Measurements from ENCODE around the gene IAH1. TPM values are rescaled to one million over a fixed set of nuclear protein-coding genes. Genes with fewer than 3 reads are reported as not detected.

Gene IAH1
- polyA plus RNA-seq, 2 of the 4 experiments (the other 2 are of a cell fraction) = 75.4 to 163 TPM

DNA sequence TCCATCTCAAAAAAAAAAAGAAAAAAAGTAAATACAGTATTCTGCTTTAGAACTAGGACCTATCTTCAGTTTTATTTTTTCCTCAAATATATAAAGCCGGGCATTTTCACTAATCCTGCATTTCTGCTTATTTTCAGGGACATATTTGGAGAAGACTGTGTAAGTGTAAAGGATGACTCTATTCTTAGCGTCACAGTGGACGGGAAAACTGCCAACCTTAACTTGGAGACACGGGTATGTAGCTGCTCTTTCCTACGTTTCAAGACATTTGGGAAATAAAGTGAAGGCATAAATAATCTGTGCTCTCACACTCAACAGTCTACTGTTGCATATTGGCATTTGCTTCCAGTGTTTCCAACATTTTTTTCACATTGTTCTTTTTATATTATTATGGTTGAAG is 3.1 kb upstream of the IAH1 start:
- CTCF ChIA-PET = interaction anchor here (0.9 kb wide), 1 partner anchor 329 kb away, joined by 3 read pairs; no protein-coding TSS in a partner anchor
- WGBS (ENCODE audit: missing lambda C conversion rate) = 90% methylated on average over 5 of the region's 5 CpGs

GRCh38 chr2:9472511-9472910 is 1.8 kb upstream of the IAH1 start:
- Histone ChIP-seq H3K4me3 (no peak overlapping the region), H3K4me1 (peaks cover 27% of the 10 kb centered on the region), H3K27ac (no peak overlapping the region), H3K4me2 (no peak overlapping the region), H3K9me3 (no peaks in the 10 kb centered on the region)
- ChIA-PET POLR2A (no interaction called here), CTCF (no interaction called here)
- WGBS (ENCODE audit: missing lambda C conversion rate) = 94% methylated on average over 9 of the region's 9 CpGs
- DNase-seq (ENCODE audit: low read depth in 1 of 2, low spot score in 1 of 2) = no peak
- TF ChIP-seq FOXS1 (CRISPR knock-in tag; IDR thresholded peaks at IDR 0.05) (no peak), BCL3 (IDR thresholded peaks at IDR 0.05) (no peak), FOSB (CRISPR knock-in tag; IDR thresholded peaks at IDR 0.05) (no peak), HOXA7 (CRISPR knock-in tag; IDR thresholded peaks at IDR 0.05) (no peak), RNF2 (IDR thresholded peaks at IDR 0.05; ENCODE audit: borderline replicate concordance, low read depth) (no peak), ZNF302 (CRISPR knock-in tag; IDR thresholded peaks at IDR 0.05) (no peak), JUN (IDR thresholded peaks at IDR 0.05) (no peak), FOSL2 (IDR thresholded peaks at IDR 0.05) (no peak), FOSL2 (CRISPR knock-in tag; IDR thresholded peaks at IDR 0.05) (no peak), MYC (IDR thresholded peaks at IDR 0.05; ENCODE audit: borderline replicate concordance, low read length) (no peak), ELK1 (IDR thresholded peaks at IDR 0.05; ENCODE audit: low read depth, low read length) (no peak), HMGXB4 (CRISPR knock-in tag; IDR thresholded peaks at IDR 0.05; ENCODE audit: borderline replicate concordance) (no peak), CBX2 (IDR thresholded peaks at IDR 0.05; ENCODE audit: borderline replicate concordance, low read depth) (no peak), MAFK (IDR thresholded peaks at IDR 0.05; ENCODE audit: partially characterized antibody) (no peak), HES2 (IDR thresholded peaks at IDR 0.05) (no peak)
- no peak for ATAC-seq
- FAIRE-seq = no peak

More for the DNA sequence above, 3.1 kb upstream of the IAH1 start:
- Histone ChIP-seq H3K27ac (no peak overlapping the region), H3K4me1 (peaks cover 15% of the 10 kb centered on the region), H3K4me2 (no peak overlapping the region), H3K4me3 (no peak overlapping the region), H3K9me3 (no peaks in the 10 kb centered on the region)
- no peak for TF ChIP-seq EHF (CRISPR knock-in tag; IDR thresholded peaks at IDR 0.05)
- no peak for TF ChIP-seq RNF2 (IDR thresholded peaks at IDR 0.05; ENCODE audit: borderline replicate concordance, low read depth)
- TF ChIP-seq HOXA7 (CRISPR knock-in tag; IDR thresholded peaks at IDR 0.05) = no peak
- no peak for TF ChIP-seq CBX2 (IDR thresholded peaks at IDR 0.05; ENCODE audit: borderline replicate concordance, low read depth)
- no peak for TF ChIP-seq ATOH8 (CRISPR knock-in tag; IDR thresholded peaks at IDR 0.05; ENCODE audit: low read depth)
- TF ChIP-seq PBX3 (IDR thresholded peaks at IDR 0.05) = no peak
- ATAC-seq = no peak
- FAIRE-seq = no peak
- POLR2A ChIA-PET = no interaction called here
- no peak for DNase-seq (ENCODE audit: low read depth in 1 of 2, low spot score in 1 of 2)
